Activated naive CD8-positive, alpha-beta T cell treated with anti-CD3 and anti-CD28 coated beads, Interleukin-2, amount 50 U/mL, for 24 hours (primary cell): ENCODE data around the gene PPP1R3F.
"Not testable (repeated sequence)": the region's sequence is repeated elsewhere in the genome, so short reads cannot be mapped to it uniquely, and the experiment has no call there.

ENCODE experiments used
- ATAC-seq: fragments of 150-1000 bp; cut with Tn5 transposase; one replicate; pipeline ENCODE4 v1.10.0; 2021
- DNase-seq: peaks from one replicate; pipeline ENCODE4 v3.0.0; 2021
- H3K27ac Mint-ChIP-seq: one replicate; pipeline ENCODE4 v1.8.0; 2021; ENCODE audit warnings: mild to moderate bottlenecking, mixed read lengths
- H3K27me3 Mint-ChIP-seq: one replicate; pipeline ENCODE4 v1.8.0; 2021; ENCODE audit warnings: mixed read lengths
- H3K36me3 Mint-ChIP-seq: one replicate; pipeline ENCODE4 v1.8.0; 2021; ENCODE audit warnings: low read depth, mixed read lengths
- H3K4me1 Mint-ChIP-seq: one replicate; pipeline ENCODE4 v1.8.0; 2021; ENCODE audit warnings: mixed read lengths
- H3K4me3 Mint-ChIP-seq: one replicate; pipeline ENCODE4 v1.8.0; 2021; ENCODE audit warnings: mild to moderate bottlenecking, moderate library complexity, mixed read lengths
- H3K9me3 Mint-ChIP-seq: one replicate; pipeline ENCODE4 v1.8.0; 2021; ENCODE audit warnings: mixed read lengths

PPP1R3F gene

DNA sequence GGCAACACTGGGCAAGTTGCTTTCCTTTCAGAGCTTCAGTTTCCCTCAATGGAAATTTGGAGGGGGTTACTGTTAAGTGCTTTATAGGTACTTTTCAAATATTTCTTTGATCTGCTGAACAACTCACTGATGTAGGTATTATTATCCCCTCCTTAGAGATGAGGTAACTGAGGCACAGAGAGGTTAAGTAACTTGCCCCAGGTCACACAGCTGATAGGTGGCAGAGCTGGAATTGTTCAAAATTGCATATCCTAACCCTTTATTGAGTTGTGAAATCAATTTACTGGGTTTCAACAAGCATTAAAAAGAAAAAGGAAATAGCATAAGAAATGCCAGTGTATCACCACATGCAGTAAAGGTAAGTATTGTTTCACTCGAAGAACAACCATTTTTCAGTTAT lies 6.6 kb downstream of the PPP1R3F start:
- peak overlapping the region; percentile 18 for H3K27ac Mint-ChIP-seq
- H3K4me3 Mint-ChIP-seq = no peak overlapping the region
- peaks cover 82% of the 10 kb centered on the region for H3K4me1 Mint-ChIP-seq
- H3K9me3 Mint-ChIP-seq = no peaks in the 10 kb centered on the region
- ATAC-seq (no peak), DNase-seq (no peak)
- no peaks in the 10 kb centered on the region for H3K27me3 Mint-ChIP-seq
- H3K36me3 Mint-ChIP-seq = peaks cover 6% of the 10 kb centered on the region

DNA sequence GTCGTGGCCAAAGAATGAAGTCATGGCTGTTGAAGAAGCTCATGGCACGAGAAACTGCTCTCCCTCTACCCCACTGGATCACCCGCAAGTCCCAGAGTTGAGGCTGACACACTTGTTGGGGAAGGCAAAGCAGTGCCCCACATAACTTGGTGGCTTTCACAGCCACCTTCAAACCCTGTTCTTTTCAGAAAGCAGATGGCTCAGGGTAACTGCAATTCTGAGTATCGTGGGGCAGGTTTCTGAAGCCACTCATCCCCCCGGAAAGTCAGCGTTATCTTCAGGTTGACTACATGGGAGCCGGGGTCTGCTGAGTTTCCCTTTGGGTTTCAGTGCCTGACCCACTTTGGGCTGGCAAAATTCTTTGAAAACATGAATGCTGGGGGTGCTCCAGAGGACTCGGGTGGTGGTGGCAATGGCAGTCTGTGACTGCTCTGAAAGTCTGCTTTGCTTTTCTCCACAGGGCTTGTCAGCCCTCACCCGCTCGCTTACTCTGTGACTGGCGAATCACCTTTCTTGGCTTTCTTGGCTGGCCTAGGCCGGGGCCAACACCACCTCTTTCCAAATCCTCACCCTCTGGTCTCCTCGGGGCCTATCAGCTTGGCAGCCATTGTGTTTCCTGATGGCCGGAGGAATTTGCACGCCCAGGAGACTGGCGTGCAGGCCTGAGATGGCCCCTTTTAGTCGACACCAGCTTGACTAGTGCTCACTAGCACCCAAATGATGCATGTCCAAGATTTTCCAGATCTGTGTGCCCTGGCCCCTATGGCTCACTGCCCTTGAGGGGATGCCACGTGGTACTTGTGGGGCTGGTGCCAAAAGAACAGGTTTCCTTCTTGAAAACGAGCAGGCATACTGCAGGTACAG lies 7.3 kb downstream of the PPP1R3F start:
- Mint-ChIP-seq H3K27me3 (no peaks in the 10 kb centered on the region), H3K4me3 (peak overlapping the region; percentile 14), H3K27ac (peak overlapping the region; percentile 87), H3K9me3 (no peaks in the 10 kb centered on the region), H3K36me3 (peaks cover 4% of the 10 kb centered on the region), H3K4me1 (peaks cover 77% of the 10 kb centered on the region)
- DNase-seq = no peak
- ATAC-seq = peak; percentile 25

DNA sequence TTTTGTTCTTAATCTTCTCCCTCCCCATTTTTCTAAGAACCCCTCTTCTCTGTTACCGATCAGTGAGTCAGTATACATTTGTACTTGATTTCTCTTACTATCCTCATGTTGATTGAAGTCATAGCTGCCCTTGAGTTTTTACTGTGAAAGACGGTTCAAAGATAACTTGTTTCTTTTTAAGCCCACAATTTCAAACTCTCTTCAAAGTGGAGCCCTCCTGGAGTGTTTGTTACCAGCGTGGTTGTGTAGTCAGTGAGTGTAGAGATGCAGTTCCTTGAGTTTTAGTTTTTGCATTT lies 7.9 kb downstream of the PPP1R3F start:
- Mint-ChIP-seq H3K4me3 (peak overlapping the region; percentile 51), H3K4me1 (peaks cover 74% of the 10 kb centered on the region), H3K36me3 (peaks cover 4% of the 10 kb centered on the region), H3K27me3 (no peaks in the 10 kb centered on the region), H3K9me3 (no peaks in the 10 kb centered on the region), H3K27ac (peak overlapping the region; percentile 87)
- peak; percentile 10 for ATAC-seq
- DNase-seq = no peak

DNA sequence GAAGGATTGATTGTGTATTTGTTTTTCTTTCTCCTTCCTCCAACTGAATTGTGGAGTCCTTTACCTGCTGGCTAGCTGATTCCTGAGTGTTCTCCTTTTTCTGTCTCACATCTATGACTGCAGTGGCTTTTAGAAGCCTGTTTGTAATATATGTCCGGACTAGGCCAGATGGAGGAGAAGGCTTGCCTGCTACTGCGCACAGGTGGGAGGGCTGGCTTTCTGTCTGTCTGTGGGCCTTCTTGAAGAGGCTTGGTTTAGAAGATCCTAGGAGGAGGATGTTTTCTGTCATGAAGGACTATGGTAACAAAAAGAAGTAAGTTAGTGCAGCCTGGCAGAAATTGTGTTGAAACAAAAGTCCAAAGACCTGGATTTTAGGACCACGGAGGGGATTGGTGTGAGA lies 8.5 kb downstream of the PPP1R3F start:
- peak overlapping the region; percentile 87 for H3K27ac Mint-ChIP-seq
- no peak for ATAC-seq

DNA sequence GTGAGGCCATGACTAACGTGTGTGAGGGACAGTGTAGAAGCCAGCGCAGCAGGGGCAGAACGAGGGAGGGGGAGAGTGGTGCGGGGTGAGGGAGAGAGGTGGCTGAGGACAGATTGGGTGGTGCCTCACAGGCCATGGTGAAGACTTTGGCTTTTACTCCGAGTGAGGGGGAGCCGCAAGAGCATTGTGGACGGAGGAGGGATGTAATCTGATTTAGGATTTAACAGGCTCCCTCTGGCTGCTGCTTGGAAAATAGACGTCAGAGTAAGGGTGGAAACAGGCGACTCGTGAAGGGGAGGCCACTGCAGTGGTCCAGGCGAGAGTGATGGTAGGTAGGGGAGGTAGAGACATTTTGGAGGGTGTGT lies 13.0 kb downstream of the PPP1R3F start:
- no peak overlapping the region for H3K4me3 Mint-ChIP-seq
- no peaks in the 10 kb centered on the region for H3K9me3 Mint-ChIP-seq
- ATAC-seq = peak; percentile 33
- H3K4me1 Mint-ChIP-seq = peaks cover 30% of the 10 kb centered on the region
- no peaks in the 10 kb centered on the region for H3K27me3 Mint-ChIP-seq
- no peak for DNase-seq
- H3K36me3 Mint-ChIP-seq = no peaks in the 10 kb centered on the region
- no peak overlapping the region for H3K27ac Mint-ChIP-seq

More for the DNA sequence above, 8.5 kb downstream of the PPP1R3F start:
- DNase-seq = no peak
- Mint-ChIP-seq H3K36me3 (peaks cover 4% of the 10 kb centered on the region), H3K4me1 (peaks cover 71% of the 10 kb centered on the region), H3K9me3 (no peaks in the 10 kb centered on the region), H3K27me3 (no peaks in the 10 kb centered on the region), H3K4me3 (peak overlapping the region; percentile 51)

DNA sequence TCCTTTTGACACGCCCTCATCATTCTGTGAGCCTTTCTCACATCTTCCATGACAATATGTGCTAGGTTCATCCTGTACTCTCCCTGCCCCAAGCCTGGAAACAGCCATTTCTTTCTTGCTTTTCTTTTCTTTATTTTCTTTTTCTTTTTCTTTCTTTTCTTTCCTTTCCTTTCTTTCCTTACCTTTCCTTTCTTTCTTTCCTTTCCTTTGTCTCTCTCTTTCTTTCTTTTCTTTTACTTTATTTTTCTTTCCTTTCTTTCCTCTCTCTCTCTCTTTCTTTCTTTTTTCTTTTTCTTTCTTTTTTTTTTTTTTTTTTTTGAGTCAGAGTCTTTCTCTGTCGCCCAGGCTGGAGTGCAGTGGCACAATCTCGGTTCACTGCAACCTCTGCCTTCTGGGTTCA lies 14.6 kb downstream of the PPP1R3F start:
- Mint-ChIP-seq H3K27ac (no peak overlapping the region), H3K9me3 (no peaks in the 10 kb centered on the region), H3K4me3 (no peak overlapping the region), H3K4me1 (peaks cover 29% of the 10 kb centered on the region), H3K36me3 (no peaks in the 10 kb centered on the region), H3K27me3 (no peaks in the 10 kb centered on the region)
- no peak for DNase-seq
- no peak for ATAC-seq

DNA sequence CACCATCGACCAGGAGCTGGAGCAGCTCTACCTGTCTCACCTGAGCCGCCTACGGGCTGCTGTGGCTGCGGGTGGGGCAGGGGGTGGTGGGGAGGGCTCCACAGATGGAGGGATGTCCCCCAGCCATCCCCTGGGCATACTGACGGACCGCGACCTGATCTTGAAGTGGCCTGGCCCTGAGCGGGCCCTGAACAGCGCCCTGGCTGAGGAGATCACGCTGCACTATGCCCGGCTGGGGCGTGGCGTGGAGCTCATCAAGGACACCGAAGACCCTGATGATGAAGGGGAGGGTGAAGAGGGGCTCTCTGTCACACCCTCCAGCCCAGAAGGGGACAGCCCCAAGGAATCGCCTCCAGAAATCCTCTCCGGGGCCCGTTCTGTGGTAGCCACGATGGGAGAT lies 16.5 kb downstream of the PPP1R3F start:
- Mint-ChIP-seq H3K4me3 (no peak overlapping the region), H3K36me3 (no peaks in the 10 kb centered on the region), H3K9me3 (no peaks in the 10 kb centered on the region), H3K27me3 (no peaks in the 10 kb centered on the region), H3K4me1 (peaks cover 23% of the 10 kb centered on the region), H3K27ac (no peak overlapping the region)
- ATAC-seq = no peak
- DNase-seq = no peak

DNA sequence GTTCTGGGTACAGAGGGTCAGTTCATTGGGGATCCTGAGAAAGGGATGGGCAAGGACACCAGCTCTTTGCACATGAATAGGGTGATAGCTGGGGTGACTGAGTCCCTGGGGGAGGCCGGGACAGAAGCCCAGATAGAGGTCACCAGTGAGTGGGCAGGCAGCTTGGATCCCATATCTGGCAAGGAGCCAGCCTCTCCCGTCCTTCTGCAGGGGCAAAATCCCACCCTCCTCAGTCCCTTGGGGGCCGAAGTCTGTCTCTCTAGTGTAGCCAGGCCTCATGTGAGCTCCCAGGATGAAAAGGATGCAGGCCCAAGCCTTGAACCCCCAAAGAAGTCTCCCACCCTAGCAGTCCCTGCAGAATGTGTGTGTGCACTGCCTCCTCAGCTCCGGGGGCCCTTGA lies 17.0 kb downstream of the PPP1R3F start:
- no peaks in the 10 kb centered on the region for H3K36me3 Mint-ChIP-seq
- no peak for ATAC-seq
- H3K27me3 Mint-ChIP-seq = no peaks in the 10 kb centered on the region
- DNase-seq = no peak
- no peak overlapping the region for H3K4me3 Mint-ChIP-seq
- H3K4me1 Mint-ChIP-seq = peaks cover 23% of the 10 kb centered on the region
- no peaks in the 10 kb centered on the region for H3K9me3 Mint-ChIP-seq
- no peak overlapping the region for H3K27ac Mint-ChIP-seq

DNA sequence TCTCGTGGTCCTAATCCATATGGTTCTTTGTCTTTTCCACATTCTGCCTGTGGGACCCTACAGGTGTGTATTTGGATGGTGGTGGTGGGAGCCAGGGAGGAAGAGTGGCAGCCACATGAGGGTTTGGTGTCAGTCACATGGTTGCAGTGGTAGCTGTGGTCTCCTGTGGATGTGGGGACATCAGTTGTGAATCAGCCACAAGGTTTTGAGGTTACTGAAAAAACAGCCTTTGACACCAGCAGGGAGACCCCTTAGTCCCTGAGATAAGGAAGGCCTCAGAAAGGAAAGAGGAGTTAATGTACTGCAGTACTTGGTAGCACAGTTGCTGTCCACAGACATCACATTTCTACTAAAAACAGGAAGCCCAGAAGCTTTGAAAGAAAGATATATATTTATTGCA lies 18.1 kb downstream of the PPP1R3F start:
- peaks cover 27% of the 10 kb centered on the region for H3K4me1 Mint-ChIP-seq
- no peaks in the 10 kb centered on the region for H3K36me3 Mint-ChIP-seq
- H3K4me3 Mint-ChIP-seq = no peak overlapping the region
- no peak overlapping the region for H3K27ac Mint-ChIP-seq
- ATAC-seq (no peak), DNase-seq (no peak)
- no peaks in the 10 kb centered on the region for H3K27me3 Mint-ChIP-seq
- H3K9me3 Mint-ChIP-seq = no peaks in the 10 kb centered on the region

DNA sequence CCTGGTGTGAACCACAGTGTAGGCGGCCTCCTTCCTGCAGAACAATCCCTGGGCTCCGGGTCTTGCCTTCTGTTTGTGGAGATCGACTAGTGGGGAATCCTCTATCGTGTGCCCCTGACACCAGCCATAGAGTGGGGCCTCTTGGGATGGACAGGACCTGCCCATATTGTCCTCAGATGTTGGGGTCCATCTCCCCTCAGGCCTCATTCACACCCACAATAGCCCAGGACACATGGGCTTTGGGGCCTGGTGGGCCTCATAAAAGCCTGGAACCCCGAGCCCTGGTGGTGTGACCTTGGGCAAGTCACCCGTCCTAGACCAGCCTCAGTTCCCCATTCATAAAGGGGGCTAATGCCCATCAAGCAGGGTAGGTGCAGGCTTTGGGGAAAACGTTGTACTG lies 20.6 kb downstream of the PPP1R3F start:
- Mint-ChIP-seq H3K27me3 (no peaks in the 10 kb centered on the region), H3K27ac (no peak overlapping the region), H3K4me3 (no peak overlapping the region), H3K9me3 (no peaks in the 10 kb centered on the region), H3K36me3 (no peaks in the 10 kb centered on the region), H3K4me1 (peaks cover 27% of the 10 kb centered on the region)
- ATAC-seq = no peak
- no peak for DNase-seq

DNA sequence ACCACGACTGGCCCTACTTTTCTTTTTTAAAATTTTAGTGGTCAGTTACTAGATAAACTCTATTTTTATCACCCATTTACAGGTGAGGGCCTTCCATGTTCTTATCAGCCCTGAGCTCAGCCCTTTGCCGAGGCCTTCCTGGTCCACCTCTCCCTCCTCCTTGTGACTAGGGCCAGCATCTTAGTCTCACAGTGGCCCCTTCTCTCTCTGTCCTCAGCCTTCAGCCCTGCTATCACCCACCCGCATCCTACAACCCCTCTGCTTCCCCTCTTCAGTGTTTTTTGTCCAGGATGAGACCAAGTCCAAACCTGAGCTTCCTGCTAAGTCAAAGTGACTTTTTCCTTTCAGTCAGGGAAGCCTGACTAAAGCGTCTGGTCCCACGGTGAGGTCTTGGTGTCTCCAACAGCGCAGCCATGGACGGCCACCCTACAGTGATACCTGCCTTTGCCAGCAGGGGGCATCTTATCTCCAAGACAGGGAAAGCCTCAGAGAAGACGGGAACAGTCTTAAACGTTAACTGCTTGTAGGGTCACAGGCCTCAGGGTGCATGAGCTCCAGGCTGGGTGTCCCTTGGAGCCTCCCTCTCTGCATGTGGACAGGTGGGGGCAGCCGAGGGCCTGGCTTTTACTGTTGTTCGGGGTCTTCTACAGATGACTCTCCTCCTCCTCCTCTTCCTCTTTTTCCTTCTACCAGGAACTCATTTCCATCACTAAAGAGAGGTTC lies 22.2 kb downstream of the PPP1R3F start:
- H3K36me3 Mint-ChIP-seq = no peaks in the 10 kb centered on the region
- no peak overlapping the region for H3K27ac Mint-ChIP-seq
- H3K4me3 Mint-ChIP-seq = no peak overlapping the region
- H3K4me1 Mint-ChIP-seq = peaks cover 27% of the 10 kb centered on the region
- H3K27me3 Mint-ChIP-seq = no peaks in the 10 kb centered on the region
- DNase-seq (peak; percentile 74), ATAC-seq (peak; percentile 89)
- no peaks in the 10 kb centered on the region for H3K9me3 Mint-ChIP-seq

DNA sequence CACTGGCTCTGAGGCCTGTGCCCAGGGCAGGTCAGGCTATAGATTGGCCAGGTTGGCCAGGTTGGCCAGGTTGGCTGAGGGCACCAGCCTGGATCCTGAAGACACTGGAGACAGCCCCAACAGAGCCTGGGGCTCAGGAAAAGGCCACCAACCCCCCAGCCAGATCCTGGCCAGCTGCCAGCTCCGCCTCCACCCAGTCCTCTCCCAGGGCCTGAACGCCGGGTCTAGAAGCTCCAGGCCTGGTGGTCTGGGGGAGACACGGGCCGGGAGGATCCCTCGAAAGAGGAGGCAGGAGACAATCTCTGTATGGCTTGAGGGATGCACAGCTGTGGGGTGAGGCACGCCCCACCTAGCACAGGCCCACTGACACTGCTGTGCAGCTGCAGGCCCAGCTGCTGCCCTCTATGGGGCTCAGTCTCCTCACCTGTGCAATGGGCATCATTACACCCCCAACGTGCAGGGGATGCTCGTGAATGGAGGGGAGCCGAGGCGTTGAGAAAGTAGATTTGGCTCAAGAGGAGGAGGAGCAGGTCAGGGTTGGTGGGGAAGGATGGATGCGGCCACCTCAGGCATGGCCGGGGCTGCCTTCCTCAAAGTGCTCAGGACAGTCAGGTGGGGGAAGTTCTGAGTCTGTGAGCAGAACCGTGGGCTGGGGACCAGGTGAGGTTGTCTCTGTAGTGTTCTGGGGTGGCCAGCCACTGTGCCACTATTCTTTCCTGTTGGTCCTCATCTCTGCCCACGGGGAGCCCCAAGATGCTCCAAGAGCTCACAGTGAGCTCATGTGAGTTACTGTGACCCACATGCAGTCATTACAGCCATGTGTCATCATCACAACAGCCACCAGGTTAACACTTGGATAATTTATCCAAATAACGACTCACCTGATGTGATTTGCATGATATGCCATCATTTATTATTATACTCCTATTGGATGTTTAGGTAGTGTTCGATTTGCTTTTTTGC lies 23.1 kb downstream of the PPP1R3F start:
- H3K27me3 Mint-ChIP-seq = no peaks in the 10 kb centered on the region
- no peaks in the 10 kb centered on the region for H3K36me3 Mint-ChIP-seq
- no peaks in the 10 kb centered on the region for H3K9me3 Mint-ChIP-seq
- H3K4me3 Mint-ChIP-seq = no peak overlapping the region
- H3K27ac Mint-ChIP-seq = no peak overlapping the region
- DNase-seq (no peak), ATAC-seq (no peak)
- peaks cover 24% of the 10 kb centered on the region for H3K4me1 Mint-ChIP-seq

DNA sequence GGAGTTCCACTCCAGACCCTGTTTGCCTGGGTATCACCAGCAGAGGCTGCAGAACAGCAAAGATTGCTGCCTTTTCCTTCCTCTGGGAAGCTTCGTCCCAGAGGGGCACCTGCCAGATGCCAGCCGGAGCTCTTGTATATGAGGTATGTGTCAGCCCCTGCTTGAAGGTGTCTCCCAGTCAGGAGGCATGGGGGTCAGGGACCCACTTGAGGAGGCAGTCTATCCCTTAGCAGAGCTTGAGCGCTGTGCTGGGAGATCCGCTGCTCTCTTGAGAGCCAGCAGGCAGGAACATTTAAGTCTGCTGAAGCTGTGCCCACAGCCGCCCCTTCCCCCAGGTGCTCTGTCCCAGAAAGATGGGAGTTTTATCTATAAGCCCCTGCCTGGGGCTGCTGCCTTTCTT lies 29.7 kb downstream of the PPP1R3F start:
- ATAC-seq, H3K27ac Mint-ChIP-seq, H3K9me3 Mint-ChIP-seq, DNase-seq, H3K27me3 Mint-ChIP-seq, H3K4me1 Mint-ChIP-seq, H3K36me3 Mint-ChIP-seq, H3K4me3 Mint-ChIP-seq: not testable (repeated sequence)

DNA sequence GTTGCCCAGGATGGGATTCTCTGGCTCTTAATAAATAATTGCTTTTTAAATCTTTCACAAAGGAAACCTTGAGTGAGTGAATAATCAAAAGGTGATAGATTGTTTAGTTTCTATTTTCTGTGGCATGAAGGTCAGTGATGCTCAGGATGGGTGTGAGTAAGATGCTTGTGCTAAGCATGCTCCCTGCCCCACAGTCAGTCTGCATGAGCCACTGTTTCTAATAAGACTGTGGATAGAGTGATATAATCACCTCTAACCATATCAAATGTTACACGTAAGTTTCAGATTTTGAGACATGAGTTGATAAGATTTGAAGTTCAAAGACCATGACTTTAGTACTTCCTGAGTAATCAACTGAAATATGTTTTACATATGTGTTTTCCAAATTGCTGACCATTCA lies 31.1 kb downstream of the PPP1R3F start:
- Mint-ChIP-seq H3K27me3 (no peaks in the 10 kb centered on the region), H3K36me3 (no peaks in the 10 kb centered on the region), H3K27ac (no peak overlapping the region), H3K9me3 (no peaks in the 10 kb centered on the region), H3K4me3 (no peak overlapping the region), H3K4me1 (no peaks in the 10 kb centered on the region)
- ATAC-seq = peak; percentile 36
- DNase-seq = no peak
